HG02623 (cell line): ENCODE measurements around the gene APP.
A peak's percentile ranks its signal among the peaks of the same experiment; 100 is the strongest.

Source experiments
- ATAC-seq: cut with Tn5 transposase; IDR thresholded peaks from one replicate; pipeline ENCODE4 v1.9.1; 2021; ENCODE audit warnings: moderate library complexity; ENCODE audit not compliant: unreplicated experiment

Gene APP

GRCh38 chr21:25985990-25986389 lies 184.6 kb downstream of the APP start:
- ATAC-seq = no peak

GRCh38 chr21:25984538-25984937 lies 186.0 kb downstream of the APP start:
- no peak for ATAC-seq

GRCh38 chr21:25983745-25984144 lies 186.8 kb downstream of the APP start:
- ATAC-seq = no peak

GRCh38 chr21:25980710-25981109 lies 189.9 kb downstream of the APP start:
- no peak for ATAC-seq

GRCh38 chr21:25979845-25980616 lies 190.5 kb downstream of the APP start:
- ATAC-seq = no peak

- no peak for ATAC-seq
These were observed 193.4 kb downstream of the APP start for GRCh38 chr21:25977068-25977611.

GRCh38 chr21:25974964-25975363 lies 195.6 kb downstream of the APP start:
- ATAC-seq = no peak

- no peak for ATAC-seq
These were observed 200.2 kb downstream of the APP start for GRCh38 chr21:25970254-25970930.

- ATAC-seq = peak; percentile 52
These were observed 202.6 kb downstream of the APP start for GRCh38 chr21:25967901-25968438.

GRCh38 chr21:25967181-25967900 lies 203.2 kb downstream of the APP start:
- peak; percentile 99 for ATAC-seq

- no peak for ATAC-seq
These were observed 204.4 kb downstream of the APP start for GRCh38 chr21:25965951-25966707.

- no peak for ATAC-seq
These were observed 205.6 kb downstream of the APP start for GRCh38 chr21:25964926-25965325.

- no peak for ATAC-seq
These were observed 206.6 kb downstream of the APP start for GRCh38 chr21:25964015-25964414.

- ATAC-seq = no peak
These were observed 207.4 kb downstream of the APP start for GRCh38 chr21:25963181-25963580.

GRCh38 chr21:25961042-25961441 lies 209.5 kb downstream of the APP start:
- ATAC-seq = no peak

GRCh38 chr21:25960402-25960801 lies 210.2 kb downstream of the APP start:
- ATAC-seq = no peak

GRCh38 chr21:25959799-25960198 lies 210.8 kb downstream of the APP start:
- ATAC-seq = no peak

GRCh38 chr21:25956993-25957714 lies 213.4 kb downstream of the APP start:
- ATAC-seq = no peak

- ATAC-seq = no peak
These were observed 214.9 kb downstream of the APP start for GRCh38 chr21:25955646-25956045.

- no peak for ATAC-seq
These were observed 216.9 kb downstream of the APP start for GRCh38 chr21:25953659-25954058.
